ENCODE results near the gene TFE3.

DNA sequence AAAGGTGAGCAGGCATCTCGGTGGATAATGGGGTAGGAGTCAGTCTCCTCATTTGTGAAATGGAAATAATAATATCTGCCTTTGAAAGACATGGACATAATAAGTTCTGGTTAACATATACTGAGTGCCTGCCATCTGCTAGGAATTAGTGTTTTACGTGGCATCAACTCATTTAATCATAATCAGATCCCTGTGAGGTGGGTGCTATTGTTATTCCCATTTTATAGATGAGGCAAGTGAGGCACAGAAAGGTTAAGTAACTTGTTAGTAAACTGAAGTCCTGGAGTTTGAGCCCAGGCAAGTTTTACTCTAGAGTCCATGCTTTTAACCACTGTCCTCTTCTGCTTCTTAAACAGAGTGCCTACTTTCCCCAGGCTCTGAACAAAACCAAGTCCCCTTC, 23.1 kb upstream of the TFE3 start:
- TF ChIP-seq, protein P1, sequence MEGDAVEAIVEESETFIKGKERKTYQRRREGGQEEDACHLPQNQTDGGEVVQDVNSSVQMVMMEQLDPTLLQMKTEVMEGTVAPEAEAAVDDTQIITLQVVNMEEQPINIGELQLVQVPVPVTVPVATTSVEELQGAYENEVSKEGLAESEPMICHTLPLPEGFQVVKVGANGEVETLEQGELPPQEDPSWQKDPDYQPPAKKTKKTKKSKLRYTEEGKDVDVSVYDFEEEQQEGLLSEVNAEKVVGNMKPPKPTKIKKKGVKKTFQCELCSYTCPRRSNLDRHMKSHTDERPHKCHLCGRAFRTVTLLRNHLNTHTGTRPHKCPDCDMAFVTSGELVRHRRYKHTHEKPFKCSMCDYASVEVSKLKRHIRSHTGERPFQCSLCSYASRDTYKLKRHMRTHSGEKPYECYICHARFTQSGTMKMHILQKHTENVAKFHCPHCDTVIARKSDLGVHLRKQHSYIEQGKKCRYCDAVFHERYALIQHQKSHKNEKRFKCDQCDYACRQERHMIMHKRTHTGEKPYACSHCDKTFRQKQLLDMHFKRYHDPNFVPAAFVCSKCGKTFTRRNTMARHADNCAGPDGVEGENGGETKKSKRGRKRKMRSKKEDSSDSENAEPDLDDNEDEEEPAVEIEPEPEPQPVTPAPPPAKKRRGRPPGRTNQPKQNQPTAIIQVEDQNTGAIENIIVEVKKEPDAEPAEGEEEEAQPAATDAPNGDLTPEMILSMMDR (conservative IDR thresholded peaks at IDR 0.05 in 1 of 2, IDR thresholded peaks at IDR 0.05 in 1 of 2; ENCODE audit: extremely low read depth in 1 of 2, insufficient read depth in 1 of 2, low read depth in 1 of 2, low read length in 2 of 2): no peak
- TF ChIP-seq EZH2 (IDR thresholded peaks at IDR 0.05; ENCODE audit: borderline replicate concordance, low read length): no peak

All from mammary epithelial cell (primary cell).